Germinal center (tissue), 1 donor: ENCODE data around the gene ZNF343.

Source experiments
- DNase-seq: peaks from one replicate; pipeline ENCODE4 v3.0.0; 2012; ENCODE audit warnings: mixed read lengths, low spot score

Gene ZNF343

DNA sequence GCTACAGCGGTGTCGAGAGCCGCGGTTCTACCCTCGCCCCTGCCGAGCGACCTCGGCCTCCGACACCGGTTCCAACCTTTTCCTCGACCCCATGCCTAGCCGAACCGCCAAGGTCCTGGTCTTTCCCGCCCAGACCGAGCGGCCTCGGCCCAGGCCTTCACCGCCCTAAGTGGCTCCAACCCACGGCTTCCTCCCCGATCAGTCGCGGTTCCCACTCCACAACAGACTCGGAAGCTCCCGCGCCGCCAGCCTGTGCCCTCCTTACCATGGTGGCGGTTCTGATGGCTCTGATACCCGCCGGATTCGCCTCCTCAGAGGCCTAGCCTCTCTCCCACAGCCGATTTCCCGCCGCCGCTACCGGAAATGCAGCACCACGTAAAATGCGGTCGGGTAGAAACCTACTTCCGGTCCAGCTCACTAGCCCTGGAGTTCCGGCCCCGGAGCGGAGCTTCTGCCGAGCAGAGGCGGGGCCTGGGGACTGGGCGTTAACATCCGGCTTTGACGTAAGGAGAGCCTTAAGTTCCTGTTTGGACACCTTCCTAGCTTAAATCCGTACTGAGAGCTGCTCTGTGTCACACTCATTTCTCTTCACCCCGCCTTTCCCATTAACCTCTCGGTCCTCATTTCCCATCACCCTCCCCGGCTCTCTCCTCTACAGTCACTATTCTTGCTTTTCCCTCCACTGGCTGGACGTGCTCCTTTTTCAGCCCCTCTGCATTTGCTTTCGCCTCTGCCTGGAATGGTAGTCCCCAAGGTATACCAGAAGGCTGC, 38.1 kb downstream of the ZNF343 start, which contains the start of gene SNRPB:
Gene SNRPB, minus strand, starts transcription at position 367 of the 771 bp plus-strand sequence. Its CDS starts 99 bp downstream, at position 268.
- peak; percentile 95 for DNase-seq

GRCh38 chr20:2469991-2470422, 38.7 kb downstream of the ZNF343 start:
- peak; percentile 78 for DNase-seq

DNA sequence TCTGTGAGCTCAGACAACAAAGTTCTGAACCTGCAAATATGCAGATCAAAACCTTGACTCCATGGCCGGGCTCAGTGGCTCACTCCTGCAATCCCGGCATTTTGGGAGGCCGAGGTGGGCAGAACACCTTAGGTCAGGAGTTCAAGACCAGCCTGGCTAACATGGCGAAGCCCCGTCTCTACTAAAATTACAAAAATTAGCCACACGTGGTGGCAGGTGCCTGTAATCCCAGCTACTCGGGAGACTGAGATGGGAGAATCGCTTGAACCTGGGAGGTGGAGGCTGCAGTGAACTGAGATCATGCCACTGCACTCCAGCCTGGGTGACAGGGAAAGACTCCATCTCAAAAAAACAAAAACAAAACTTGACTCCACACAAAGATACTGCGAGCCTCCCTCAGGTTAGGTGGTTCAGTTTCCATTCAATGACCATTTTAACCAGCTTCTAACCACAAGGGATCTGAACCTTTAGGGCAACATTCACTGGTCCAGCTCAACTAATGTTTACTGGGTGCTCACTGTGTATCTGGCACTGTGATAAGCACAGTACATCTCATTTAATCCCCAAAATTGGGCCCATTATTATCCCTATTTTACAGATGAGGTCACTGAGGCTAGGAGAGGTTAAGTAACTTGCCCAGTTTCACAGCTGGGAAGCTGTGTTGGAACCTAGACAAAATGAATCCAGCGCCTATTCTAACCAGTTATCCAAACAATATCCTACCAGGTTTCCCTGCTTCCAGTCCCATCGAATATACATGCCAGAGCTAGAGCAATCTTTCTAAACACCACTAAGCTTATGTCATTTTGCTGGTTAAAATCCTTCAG, 39.9 kb downstream of the ZNF343 start:
- DNase-seq, result no peak

- DNase-seq, result no peak
Observed at GRCh38 chr20:2467412-2467811, 41.3 kb downstream of the ZNF343 start.

- DNase-seq, result no peak
Observed at GRCh38 chr20:2465100-2465499, 43.6 kb downstream of the ZNF343 start.

GRCh38 chr20:2463616-2464365, 44.9 kb downstream of the ZNF343 start:
- no peak for DNase-seq

GRCh38 chr20:2462484-2462883, 46.2 kb downstream of the ZNF343 start:
- DNase-seq, result no peak

- no peak for DNase-seq
Observed at GRCh38 chr20:2460752-2461424, 47.8 kb downstream of the ZNF343 start.

DNA sequence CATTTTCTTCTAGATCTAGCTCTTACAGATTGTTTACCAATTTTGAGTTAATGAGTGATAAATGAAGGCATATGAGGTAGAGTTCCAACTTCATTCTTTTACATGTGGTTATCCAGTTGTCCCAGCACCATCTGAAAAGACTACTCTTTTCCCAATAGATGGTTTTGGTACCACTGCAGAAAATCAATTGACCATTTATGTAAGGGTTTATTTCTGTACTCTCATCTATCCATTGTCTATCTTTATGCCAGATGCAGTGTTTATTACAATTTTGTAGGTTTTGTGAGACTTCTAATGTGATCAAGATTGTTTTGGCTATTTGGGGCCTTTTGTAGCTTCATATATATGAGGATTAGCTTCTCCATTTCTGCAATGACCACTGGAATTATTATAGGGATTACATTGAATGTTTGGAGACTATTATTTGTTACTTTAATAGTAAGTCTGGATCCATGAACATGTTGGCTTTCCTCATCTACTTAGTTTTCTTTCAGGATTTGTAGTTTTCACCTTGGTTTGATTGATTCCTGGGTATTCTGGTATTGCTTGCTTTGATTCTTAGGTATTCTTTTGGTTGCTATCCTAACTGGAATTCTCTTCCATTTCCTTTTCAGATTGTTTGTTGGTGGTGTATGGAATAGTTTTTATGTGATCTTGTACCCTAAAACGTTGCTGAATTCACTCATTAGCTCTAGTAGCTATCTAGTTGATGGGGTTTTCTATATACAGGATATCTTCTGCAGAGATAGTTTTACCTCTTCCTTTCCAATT, 48.5 kb downstream of the ZNF343 start:
- no peak for DNase-seq

DNA sequence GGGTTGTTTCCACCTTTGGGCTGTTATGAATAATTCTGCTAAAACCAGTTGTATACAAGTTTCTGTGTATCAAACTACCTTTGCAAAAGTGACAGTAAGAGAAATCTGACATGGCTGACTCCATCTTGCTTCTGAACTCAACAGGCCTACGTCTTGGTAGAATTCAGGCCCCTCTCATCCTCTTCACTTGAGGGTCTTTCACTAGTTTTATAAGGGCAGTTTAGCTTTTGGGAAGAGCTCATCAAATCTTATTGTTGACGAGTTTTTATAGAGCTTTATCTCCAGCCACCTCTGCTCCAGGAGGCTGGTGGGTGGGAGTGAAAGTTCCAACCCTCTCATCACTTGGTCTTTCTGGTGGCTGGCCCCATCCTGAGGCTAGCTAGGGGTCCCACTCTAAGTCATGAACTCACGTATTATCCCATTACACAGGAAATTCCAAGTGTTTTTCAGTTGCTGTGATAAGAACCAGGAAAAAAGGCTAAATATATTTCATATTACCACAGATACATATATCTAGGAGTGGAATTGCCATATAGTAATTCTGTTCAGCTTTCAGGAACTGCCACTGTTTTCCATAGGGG, 49.7 kb downstream of the ZNF343 start:
- no peak for DNase-seq

DNA sequence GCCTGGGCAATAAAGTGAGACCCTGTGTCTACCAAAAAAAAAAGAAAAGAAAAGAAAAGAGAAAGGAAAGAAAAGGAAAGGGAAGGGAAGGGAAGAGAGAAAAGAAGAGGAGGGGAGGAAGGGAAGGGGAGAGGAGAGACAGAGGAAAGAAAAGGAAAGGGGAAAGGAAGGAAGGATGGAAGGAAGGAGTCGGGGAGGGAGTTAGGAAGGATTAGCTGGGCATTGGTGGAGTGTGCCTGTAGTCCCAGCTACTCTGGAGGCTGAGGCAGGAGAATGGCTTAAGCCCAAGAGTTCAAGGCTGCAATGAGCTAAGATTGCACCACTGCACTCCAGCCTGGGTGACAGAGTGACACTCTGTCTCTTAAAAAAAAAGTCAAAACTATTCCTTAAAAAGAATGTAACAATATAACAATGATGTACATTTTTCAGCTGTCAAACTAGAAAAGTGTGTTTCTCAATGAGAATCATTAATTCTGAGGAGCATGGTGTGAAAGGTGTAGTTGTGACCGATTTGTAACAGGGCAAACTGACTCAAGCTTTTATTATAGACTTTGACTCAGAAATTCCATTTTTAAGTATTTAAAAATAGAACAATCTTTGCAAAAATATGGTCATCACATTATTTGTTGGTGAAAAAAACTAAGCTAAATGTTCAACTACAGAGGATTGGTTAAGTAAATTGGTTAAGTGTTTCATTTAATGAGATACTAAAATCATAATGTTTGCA, 52.8 kb downstream of the ZNF343 start:
- no peak for DNase-seq

GRCh38 chr20:2453792-2454191, 54.9 kb downstream of the ZNF343 start:
- DNase-seq, result no peak

- DNase-seq, result peak; percentile 61
Observed at GRCh38 chr20:2451939-2452732, 56.6 kb downstream of the ZNF343 start.

DNA sequence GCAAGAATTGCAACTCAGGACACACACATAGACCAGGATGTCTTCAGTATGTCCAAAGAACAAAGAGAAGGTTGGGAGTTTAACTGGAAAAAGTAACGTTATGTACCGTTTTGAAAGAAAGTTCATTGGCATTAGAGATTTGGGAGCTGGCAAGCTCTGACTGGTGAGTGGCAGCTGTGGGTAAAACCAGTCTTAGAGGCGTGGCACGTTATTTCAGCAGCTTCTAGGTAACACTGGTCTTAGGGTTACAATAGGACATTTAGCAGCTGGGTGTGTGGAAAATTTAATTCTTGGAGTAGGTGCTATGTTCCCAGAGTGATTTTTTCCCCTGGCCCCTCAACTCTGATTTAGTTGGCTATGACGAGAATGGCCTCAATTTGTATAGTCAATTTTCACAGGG, 57.3 kb downstream of the ZNF343 start:
- no peak for DNase-seq

GRCh38 chr20:2449386-2449785, 59.3 kb downstream of the ZNF343 start:
- no peak for DNase-seq

GRCh38 chr20:2446845-2447244, 61.9 kb downstream of the ZNF343 start:
- no peak for DNase-seq
